Glomerular visceral epithelial cell (primary cell): ENCODE measurements around the gene NCOA5.

Source experiments
- DNase-seq: peaks from one replicate; pipeline ENCODE4 v3.0.0-alpha.2; 2016; ENCODE audit errors: extremely low spot score

The NCOA5 gene

DNA sequence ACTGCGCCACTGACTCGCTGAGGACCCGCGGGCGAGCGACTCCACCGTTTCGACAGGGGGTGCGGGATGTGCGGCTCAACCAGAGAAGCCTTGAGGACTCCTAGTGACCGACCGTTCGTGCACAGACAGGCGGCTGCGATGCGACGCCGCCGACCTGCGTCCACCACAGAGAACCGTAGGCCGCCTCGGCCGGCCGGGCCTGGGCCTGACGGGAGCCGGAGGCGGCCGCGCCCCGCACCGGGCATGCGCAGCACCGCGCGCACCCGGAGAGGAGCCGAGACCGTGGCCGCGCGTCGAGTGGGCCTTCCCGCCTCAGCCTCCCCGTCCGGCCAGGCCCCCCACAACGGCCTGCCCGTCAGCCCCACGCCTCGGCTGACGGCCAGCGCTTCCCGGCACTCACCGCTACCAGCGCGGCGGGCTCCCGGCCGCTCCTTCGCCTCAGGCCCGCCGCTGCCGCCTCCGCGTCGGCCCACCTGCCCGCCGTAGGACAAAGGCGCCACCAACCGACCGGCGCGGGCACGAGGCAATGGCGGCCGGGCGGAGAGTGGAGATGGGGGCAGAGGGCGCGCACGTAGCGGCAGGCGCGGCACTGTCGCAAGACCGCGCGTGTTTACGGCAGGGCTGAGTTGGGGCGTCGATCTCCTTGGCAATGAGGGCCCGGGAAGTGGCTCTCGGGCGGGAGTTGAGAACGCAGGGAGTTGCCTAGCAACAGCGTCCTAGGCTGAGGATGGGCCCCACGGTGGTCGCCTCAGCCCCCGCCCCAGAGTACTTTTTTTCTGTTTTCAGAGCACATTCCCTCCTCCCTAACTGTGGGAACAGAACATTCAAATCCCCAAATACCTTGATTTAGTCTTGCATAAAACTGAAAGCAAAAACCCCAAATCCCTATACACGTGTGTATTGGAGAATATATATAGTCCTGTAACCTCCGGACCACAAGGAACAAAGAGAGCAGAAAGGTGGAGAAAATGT, at the start of gene NCOA5:
Gene NCOA5 (minus strand): TSS at position 546 of the 972 bp plus-strand sequence. CDS start 10,538 bp downstream, outside the sequence.
- DNase-seq, result peak; percentile 97

GRCh38 chr20:46139266-46139889, 49.6 kb upstream of the NCOA5 start:
- no peak for DNase-seq

DNA sequence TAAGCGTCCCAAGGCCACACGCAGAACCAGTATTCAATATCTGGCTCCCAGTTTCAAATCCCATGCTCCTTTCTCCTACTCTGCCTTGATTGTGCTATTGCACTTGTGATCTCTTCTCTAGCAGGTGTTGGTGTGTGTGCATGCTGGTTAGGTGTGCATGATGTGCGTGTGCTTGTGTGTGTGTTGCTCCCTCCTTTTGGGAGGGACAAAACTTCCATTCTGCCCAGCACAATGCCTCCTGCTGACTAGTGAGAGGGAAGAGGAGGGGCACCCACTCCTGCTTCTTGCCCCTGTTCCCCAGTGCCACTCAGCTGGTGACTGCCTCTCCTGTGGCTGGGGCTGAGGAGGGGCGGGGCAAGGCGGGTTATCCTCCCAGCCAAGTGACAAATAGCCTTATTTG, 48.1 kb upstream of the NCOA5 start:
- DNase-seq, result no peak

DNA sequence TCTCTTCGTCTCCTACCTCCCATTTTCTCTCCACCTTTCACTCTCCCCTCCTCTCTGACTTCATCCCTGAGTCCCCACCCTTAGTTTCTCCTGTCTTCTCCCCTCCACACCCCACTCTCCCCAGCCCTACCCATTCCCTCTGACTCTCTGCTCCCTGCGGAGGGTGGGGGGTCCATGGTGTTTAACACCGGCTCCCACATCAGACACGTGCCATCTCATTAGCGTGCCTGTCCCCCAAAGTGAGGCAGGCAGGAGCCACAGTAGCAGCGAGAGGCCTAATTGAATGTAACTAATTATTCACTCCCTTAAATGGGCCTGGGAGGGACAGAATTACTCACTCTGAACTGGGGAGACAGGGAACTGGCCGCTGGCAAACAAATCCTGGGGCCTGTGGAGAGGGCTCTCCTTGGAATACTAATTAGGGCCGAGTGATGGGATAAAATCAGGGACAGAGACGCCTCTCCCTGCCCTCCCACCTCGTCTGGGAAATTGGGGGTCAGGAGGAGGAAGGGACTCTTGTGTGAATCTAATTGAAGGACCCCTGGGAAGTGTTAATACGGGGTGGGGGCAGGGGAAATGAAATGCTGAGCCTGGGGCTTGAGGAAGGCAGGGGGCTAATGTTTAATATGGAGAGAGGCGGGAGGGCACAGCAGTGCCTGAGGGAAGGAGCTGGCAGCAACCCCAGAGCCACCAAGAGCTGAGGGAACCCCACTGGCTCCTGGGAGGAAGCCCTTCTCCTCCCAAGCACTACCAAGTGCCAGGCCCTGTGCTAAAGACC, 46.3 kb upstream of the NCOA5 start:
- no peak for DNase-seq

DNA sequence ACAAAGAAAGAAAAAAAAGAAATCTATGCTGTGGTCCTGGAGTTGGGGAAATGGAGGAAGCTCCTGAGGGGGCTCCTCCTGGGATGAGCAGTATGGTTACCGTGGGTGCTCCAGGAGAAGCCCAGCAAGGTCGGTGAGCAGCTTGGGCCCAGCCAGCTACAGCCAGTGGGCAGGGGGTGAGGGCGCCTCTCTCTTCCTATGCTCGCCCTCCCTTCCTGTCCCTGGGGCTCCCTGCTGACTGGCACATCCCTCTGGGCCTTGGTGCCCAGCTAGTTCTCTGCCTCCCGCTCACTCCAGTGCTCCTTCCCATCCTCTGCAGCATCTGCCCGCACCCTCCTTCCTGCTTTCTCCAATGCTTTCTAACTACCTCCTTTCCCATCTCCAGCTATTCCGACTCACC, 45.0 kb upstream of the NCOA5 start:
- DNase-seq, result no peak

DNA sequence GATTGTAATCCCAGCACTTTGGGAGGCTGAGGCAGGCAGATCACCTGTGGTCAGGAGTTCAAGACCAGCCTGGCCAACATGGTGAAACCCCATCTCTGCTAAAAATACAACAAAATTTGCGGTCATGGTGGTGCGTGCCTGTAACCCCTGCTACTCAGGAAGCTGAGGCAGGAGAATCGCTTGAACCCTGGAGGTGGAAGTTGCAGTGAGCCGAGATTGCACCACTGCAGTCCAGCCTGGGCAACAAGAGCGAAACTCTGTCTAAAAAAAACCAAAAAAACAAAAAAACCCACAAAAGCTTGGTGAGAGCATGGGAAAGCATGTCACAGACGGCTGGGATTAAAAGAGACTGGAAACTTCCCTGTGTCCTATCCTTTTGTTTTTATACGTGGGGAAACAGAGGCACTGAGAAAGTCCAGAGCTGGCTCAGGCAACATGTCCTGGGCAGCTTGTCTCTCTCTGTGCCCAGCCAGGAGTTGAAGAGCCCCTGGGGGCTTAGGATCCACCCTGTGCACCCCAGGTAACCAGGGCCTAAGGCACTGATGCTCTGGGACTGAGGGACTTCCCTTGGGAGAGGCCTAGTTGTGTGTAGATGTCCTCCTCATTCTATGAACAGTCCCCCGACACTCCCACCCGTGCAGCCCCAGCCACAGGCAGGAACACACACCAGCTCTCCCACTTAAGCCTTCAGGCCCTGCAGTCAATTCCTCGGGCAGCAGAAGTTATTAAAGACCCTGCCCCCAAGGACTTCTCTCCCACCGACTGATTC, 44.3 kb upstream of the NCOA5 start:
- DNase-seq, result no peak

DNA sequence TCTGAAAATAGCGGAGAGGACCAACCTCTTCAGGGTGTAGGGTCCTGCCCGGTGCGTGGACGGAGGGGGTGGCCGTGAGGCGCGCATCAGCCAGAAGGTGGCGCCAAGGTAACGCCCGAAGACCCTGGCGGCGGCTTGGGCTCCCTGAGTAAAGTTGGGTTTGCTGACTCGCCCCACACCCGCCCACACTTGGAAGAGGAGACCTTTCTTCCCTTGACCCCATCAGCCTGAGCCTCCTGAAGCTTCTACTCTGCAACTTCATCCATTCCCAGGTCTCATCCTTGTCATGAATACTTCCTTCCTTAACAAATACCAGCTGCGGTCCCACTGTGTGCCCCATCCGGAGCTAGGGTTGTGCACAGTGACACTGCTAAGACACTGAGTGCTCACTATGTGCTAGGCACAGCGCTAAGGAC, 43.0 kb upstream of the NCOA5 start:
- peak; percentile 69 for DNase-seq

- DNase-seq, result no peak
Measured at GRCh38 chr20:46131396-46131795, 41.6 kb upstream of the NCOA5 start.

GRCh38 chr20:46130534-46130933, 40.8 kb upstream of the NCOA5 start:
- no peak for DNase-seq

DNA sequence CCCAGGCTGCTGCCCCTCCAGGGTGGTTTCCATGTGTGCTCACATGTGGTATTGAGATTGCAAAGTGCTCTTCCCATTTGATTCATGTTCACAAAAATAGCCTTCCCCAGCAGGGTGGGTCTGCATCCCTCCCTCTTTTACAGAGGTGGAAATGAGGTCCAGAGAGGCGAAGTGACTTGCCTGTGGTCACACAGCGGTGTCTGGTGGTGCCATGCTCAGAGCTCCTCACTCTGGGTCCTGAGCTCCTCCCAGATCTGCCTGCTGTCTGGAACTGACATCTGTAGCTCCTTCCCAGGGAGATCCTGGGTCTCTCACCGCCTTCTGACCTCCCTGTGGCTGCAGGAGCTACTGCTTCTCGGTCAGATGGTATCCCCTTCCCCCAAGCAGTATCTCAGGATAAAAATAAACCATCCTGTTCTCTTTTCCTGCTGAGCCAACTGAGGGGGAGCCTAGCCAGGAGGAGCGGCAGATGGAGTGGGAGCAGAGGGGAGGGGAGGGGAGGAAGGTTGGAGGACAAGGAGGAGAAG, 40.3 kb upstream of the NCOA5 start:
- peak; percentile 20 for DNase-seq

GRCh38 chr20:46128310-46129151, 38.8 kb upstream of the NCOA5 start:
- no peak for DNase-seq

GRCh38 chr20:46127396-46128010, 37.7 kb upstream of the NCOA5 start:
- no peak for DNase-seq

- DNase-seq, result no peak
Measured at GRCh38 chr20:46126440-46127056, 36.8 kb upstream of the NCOA5 start.

- DNase-seq, result no peak
Measured at GRCh38 chr20:46123482-46124245, 33.9 kb upstream of the NCOA5 start.

- no peak for DNase-seq
Measured at GRCh38 chr20:46122516-46123481, 33.0 kb upstream of the NCOA5 start.

GRCh38 chr20:46122071-46122470, 32.3 kb upstream of the NCOA5 start:
- peak; percentile 85 for DNase-seq

- no peak for DNase-seq
Measured at GRCh38 chr20:46121184-46121930, 31.6 kb upstream of the NCOA5 start.
